Right forelimb (tissue), 1 donor: Measurements from ENCODE around the gene RAB3GAP2.
"Not testable (repeated sequence)": the region's sequence is repeated elsewhere in the genome, so short reads cannot be mapped to it uniquely, and the experiment has no call there.

ENCODE experiments used
- DNase-seq: peaks from one replicate; pipeline ENCODE4 v3.0.0-alpha.2; 2018

Gene RAB3GAP2

DNA sequence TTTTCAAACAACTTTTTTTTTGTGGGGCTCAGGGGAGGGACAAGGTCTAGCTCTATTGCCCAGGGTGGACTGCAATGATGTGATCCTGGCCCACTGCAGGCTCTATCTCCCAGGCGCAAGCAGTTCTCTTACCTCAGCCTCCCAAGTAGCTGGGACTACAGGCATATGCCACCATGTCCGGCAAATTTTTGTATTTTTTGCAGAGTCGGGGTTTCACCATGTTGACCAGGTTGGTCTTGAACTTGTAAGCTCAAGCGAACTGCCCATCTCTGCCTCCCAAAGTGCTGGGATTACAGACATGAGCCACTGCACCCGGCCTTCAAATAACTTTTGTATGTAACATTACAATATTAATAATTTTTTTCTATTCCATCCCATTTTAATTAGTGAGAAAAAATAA lies 33.0 kb downstream of the RAB3GAP2 start:
- no peak for DNase-seq

DNA sequence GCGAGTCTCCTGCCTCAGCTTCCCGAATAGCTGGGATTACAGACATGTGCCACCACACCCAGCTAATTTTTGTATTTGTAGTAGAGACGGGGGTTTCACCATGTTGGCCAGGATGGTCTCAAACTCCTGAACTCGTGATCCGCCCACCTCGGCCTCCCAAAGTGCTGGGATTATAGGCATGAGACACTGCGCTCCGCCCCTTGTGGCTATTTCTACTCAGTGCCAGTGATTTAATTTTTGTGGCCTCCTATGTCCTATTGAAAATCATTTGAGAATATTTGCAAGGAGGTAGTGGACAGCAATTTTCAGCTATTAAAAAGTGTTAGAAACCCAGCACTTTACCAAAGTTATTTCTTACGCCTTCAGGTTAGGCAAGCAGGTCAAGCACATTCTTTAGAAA lies 36.0 kb downstream of the RAB3GAP2 start:
- not testable (repeated sequence) for DNase-seq

DNA sequence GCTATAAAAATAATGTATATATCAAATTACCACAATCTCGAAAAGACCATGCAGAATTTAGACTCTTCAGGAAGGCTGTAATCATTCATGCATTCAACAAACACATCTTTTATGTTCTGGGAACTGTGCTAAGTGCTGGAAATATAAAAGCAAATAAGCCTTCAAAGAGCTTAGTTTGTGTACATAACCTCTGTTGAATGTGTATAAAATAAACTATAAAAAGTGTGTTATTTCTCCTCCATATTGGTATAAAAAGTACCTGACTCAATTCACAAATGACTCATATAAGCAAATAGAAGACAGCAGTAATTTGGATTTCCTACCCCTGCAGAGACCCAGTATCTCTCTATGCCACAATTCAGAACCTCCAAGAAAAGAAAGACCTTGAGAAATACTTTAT lies 36.8 kb downstream of the RAB3GAP2 start:
- no peak for DNase-seq

DNA sequence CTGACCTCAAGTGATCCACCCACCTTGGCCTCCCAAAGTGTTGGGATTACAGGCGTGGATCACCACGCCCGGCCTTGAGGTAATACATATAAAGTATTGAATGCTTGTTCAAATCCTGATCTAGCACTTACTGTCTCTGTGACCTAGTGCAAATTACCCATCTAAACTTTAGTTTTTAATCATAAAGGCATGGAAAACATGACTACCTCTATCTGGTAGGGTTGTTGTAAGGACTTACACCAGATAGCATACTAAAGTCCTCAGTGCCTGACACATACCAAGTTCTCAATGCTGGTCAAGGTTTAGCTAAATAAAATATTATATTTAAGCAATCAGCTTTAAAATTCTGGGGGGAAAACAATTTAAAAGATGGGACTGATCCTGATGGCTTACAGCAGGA lies 38.3 kb downstream of the RAB3GAP2 start:
- no peak for DNase-seq

DNA sequence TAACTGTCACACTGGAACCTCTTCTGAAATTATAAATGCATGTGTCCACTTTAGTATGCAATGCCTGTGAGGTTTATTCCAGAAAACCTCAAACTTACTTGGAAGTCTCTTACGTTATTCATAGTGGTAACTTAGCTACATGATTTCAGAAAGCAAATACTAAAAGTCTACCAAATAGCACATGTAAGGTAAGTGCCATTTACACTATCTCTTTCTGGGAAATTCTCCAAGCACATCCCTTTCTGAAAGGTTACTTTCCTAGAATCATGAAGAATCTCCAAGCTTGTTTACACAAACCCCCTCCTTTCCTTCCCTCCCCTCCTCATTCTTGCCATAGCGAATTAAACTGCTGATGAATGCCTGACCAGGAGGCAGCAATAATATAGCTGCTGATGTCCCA lies 42.5 kb downstream of the RAB3GAP2 start:
- DNase-seq: no peak

DNA sequence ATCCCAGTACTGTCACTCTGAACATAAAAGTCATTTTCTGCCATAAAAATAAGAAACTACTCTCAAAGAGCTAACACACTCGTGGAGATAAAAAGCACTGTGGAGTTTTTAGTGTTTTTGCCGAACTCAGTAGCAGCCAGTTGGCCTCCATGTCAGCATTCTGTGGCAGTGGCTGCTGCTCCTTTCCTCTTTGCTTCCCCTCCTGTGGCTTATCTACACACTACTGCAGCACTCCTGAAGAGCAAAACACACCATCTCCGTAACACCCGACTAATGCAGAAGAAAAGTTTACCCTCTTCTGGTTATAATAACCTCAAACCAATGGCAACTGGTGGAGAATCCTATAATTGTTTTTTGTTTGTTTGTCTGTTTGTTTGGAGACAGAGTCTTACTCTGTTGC lies 44.9 kb downstream of the RAB3GAP2 start:
- DNase-seq: no peak

DNA sequence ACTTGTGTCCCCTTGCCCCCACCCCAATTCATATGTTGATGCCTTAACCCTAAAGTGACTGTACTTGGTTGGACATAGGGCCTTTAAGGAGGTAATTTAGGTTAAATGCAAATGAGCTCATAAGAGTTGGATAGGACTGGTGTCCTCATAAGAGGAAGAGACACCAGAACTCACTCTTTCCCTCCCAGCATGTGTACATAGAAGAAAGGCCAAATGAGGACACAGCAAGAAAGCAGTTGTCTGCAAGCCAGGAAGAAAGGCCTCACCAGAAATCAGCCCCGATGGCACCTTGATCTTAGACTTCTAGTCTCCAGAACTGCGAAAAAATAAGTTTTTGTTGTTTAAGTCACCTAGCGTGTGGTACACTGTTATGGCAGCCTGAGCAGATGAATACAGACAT lies 45.5 kb downstream of the RAB3GAP2 start:
- no peak for DNase-seq

DNA sequence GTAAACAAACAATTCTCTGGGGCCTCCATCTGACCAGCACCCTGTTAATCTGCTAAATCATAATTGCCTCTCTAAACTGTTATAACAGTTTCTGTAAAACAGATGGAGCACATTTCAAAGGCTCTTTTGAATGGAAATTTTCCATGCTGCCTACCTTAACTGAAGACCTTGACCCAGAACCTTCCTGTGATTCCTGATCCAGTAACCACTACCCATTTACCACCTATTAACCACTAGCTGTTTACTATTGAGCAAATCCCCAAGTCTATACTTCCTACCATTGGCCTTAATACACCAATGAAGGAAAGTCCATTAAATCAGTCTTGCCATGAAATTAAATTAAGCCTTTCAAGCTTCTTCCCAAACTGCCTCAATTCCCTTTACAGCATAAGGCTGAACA lies 46.3 kb downstream of the RAB3GAP2 start:
- DNase-seq: no peak

DNA sequence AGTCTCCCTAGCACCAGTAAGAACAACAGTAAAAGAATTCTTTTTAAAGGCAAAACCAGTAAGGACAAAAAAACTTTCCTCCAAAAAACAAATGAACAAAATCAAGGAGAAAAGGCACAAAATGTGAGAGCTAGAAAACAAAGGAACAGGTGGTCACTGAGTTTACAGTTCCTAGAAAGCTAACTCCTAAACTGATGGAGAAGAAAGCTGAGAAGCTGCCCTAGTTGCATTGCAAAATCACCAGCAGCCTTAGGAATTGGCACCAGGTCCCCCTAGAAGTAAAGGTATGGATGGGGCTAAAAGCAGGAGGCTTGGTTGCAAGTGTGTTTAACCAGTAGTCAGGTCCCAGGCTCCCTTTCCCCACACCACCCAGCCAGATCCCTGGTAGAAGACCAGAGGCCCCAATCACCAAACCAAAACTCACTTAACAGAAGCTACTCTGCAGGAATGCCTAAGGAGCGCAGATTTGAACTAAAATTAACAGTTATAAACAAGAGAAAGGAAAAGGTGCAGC lies 47.6 kb downstream of the RAB3GAP2 start:
- no peak for DNase-seq

DNA sequence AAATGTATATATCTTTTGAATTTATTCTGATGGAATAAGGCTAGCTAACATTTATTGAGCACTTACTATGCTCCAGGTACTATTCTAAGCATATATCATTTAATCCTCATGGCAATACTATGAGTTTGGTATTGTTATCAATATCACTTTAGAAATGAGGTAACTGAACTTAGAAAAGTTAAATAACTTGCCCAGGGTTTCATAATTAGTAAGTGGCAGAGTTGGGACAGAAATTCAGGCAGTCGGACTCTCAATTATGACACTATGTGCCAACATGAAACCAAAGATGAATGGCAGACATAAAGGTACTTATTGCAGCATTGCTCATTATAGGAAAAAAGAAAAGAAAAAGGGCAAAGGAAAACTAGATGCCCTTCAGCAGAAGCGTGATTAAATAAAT lies 48.2 kb downstream of the RAB3GAP2 start:
- DNase-seq: no peak

DNA sequence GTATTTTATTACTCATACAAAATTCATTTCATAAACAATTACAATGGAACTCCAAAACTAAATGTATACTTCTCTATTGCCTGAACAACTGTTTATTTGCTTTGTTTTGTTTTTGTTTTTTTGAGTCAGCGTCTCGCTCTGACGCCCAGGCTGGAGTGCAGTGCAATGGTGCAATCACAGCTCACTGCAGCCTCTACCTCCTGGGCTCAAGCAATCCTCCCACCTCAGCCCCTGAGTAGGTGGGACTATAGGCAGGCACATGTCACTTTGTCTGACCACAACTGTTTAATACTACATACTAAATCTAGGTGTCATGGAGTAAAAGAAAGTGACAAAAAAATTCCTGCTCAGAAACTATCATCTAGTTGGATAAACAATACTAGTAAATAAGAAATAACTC lies 49.3 kb downstream of the RAB3GAP2 start:
- no peak for DNase-seq

DNA sequence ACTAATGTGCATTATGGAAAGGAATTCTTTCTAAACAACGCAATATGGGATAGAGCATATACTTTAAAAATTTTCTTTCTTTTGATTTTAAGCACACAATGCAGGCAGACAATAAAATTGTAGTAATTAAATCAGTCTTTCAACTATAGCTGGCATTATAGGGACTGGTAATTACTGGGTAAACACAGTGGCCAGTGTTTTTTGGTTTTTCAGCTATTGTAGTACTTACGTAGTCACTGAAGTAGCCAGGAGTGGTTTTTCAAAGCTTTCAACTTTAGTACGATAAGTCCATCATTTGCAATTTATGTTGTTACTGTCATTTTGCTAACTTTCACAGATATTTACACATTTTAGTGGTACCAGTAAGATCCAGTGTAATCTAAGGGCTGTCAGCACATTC lies 50.6 kb downstream of the RAB3GAP2 start:
- no peak for DNase-seq

DNA sequence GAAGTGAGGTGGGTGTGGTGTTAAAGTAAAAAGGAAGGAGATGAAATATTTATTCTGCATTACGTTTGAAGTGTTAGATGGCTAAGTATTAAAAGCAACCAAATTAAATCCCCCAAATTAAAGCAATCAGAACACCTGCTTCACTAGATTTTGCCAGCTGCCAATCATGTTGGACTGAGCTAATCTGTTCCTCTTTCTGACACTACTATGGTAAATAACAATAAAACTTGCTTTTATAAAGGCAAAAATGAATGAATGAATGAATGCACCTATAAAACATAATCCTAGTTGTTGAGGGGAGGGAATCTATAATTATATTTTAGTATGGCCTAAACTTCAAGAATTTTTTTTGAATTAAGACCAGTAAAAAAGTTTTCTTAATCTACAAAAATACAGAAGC lies 51.0 kb downstream of the RAB3GAP2 start:
- no peak for DNase-seq

DNA sequence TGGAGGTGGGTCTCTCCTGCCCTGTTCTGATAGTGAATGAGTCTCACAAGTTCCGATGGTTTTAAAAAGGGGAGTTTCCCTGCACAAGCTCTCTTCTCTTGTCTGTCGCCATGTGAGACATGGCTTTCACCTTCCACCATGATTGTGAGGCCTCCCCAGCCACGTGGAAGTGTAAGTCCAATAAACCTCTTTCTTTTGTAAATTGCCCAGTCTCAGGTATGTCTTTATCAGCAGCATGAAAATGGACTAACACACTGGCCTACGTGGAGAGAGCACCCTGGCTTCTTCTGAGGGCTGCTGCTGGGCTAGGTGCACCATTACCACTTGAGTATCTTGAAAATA lies 51.6 kb downstream of the RAB3GAP2 start:
- not testable (repeated sequence) for DNase-seq

DNA sequence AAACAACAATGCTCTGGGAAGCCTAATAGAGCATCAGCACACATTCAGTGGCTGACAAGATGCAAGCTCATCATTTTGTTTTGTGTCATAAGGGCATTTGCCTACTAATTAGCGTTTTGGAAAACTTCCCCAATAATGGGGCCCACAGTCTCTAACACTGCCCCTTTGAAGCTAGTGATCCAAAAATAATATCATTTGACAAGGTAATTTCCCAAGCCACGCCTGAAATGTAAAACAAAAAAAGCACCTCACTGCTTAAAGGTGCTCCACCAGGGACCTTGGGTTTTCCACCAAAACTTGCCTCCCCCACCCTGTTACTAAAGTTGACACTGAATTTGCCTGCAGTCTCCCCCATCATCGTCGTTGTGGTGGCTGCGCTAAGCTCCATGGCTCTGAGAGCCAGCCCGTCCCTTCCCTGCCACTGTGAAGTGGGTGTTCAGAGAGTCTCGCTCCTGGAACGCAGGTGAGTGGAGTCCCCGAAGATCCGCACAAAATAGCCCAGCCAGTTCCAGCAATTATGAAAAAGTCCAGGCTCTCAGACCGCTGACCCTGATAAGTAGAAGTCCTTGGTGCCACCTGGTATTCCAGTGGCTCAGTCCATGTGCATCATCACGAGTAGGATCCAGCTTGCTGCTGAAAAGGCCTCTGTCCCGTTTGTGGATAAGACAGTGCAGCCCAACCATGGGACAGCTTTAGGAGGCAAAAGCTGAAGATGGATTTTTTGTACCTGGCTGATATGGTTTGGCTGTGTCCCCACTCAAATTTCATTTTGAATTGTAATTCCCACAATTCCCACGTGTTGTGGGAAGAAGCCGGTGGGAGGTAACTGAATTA lies 52.2 kb downstream of the RAB3GAP2 start:
- DNase-seq: no peak

DNA sequence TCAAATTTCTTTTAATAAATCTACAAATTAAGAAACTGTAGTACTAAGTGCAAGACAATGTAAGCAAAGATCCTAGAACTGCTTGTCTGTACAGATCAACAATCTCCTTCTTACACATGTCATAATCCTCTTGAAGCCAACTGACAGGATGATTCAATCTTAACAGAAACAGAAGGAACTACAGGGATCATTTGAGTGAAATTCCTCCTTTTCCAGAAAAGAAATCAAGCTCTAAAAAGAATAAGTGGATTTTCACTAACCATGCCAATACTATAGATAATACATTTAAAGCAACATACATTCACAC lies 53.2 kb downstream of the RAB3GAP2 start:
- no peak for DNase-seq

DNA sequence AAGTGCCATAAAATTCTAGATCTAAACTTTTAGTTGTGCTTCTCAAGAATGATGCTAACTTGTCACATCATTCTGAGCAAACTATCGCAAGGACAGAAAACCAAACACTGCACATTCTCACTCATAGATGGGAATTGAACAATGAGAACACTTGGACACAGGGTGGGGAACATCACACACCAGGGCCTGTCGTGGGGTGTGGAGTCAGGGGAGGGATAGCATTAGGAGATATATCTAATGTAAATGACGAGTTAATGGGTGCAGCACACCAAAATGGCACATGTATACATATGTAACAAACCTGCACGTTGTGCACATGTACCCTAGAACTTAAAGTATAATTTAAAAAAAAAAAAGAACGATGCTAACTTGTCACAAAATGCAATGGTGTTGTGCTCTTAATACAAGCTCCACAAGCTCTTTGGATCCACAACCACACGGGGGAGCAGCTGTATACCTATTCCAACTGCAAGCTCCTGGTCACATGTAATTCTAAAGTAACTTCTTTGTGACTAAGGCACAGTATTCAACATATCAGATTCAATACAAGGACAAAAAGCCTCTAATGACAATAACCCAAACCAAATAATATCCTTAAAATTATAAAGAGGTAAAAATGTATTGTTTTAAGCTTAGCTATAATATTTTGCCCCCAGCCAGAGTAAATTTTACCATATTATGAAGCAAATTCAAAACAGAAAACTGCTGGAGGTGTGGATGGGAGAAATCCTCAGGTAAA lies 53.7 kb downstream of the RAB3GAP2 start:
- DNase-seq: peak; percentile 56

DNA sequence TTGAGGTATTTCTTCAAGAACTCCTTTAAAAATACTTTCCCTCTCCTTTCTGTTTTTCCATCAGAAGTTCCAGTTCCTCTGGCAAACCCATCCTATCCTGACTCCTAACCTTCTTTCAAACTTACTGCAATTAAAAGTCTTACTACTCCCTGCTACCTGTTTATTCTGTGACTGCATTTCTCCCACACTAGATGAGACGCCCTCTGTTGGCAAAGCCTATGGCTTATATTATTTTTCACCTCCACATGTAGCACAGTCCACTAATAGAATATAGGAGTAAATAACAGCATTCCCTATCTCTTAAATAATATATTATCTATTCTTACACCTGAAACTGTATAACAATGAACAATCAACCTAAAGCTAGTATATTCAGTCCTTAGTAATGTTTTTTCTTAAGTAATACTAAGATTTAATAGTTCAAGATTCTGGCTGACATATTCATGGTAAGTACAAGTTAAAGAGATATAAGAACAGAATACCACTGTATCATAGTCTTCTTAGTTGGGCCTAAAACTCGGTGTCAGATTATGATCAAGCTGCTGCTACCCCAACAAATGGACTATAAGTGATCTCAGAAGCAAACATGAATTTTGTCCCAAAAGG lies 54.8 kb downstream of the RAB3GAP2 start:
- no peak for DNase-seq

DNA sequence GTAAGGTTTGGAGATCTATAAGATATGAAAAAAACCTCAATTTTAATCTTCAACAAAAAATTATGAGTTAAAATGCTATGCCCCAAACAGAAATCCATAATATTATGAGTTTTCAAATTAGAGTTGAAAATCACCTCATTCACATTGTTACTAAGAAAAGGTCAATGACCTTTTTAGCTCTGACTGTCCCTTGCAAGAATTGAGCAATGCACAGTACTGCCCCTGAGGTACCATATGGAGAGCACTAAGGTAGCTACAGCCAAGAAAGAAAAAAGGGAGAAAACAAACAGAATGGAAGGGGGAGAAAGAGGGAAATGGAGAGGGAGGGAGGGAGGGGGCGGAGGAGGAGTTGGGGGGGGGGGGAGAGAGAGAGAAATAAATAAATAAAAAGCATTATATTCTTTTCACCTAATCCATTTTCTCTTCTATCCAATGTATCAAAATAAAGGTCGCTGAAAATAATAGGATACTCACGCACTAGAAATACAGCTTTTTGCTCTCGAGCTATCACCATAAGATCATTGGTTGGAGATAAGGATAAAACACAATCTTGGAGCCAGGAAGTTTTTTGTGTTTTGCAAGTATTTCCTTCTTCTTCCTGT lies 58.8 kb downstream of the RAB3GAP2 start:
- DNase-seq: no peak

DNA sequence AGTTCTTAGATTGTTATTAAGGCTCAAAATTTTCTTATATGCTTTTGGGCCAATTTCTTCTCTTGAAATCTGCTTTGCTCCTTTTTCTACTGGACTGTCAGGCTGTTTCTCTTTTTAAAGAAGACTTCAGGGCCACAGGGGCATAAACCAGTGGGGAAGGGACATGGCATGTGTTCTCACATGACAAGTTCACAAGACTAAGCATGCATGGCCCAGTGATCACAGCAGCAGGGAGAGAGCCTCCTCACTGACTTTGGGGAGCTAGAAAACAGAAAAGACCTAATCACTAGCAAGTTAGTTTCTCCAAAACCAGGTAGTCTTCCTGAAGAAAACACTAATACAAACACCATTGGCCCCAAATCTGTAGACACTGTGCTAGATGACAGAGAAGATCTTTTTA lies 64.8 kb downstream of the RAB3GAP2 start:
- DNase-seq: no peak

DNA sequence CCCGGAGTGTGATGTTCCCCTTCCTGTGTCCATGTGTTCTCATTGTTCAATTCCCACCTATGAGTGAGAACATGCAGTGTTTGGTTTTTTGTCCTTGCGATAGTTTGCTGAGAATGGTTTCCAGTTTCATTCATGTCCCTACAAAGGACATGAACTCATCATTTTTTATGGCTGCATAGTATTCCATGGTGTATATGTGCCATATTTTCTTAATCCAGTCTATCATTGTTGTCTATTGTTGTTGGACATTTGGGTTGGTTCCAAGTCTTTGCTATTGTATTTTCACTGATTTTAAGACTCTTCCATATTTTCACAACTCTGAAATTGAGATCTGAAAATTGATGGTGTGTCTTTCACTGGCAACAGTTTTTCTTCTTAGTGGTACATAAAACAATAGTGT lies 67.5 kb downstream of the RAB3GAP2 start:
- not testable (repeated sequence) for DNase-seq

DNA sequence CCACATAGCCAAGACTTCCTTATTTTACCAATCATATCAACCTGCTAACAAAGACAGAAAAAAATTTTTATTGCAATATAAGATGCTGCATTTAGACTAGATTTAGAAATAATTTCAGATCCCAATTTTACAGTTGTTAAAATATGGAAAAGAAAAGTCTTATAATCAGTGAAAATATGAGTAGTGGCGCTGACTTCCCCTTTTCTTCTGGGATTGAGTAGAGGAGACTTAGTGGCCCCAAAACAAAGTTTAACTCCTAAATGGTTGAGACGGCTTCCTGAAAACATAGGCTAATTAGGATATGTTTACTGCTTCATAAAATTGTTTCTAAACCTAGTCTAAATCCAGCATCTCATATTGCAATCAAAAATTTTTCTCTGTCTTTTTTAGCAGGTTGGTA lies 68.4 kb downstream of the RAB3GAP2 start:
- no peak for DNase-seq

DNA sequence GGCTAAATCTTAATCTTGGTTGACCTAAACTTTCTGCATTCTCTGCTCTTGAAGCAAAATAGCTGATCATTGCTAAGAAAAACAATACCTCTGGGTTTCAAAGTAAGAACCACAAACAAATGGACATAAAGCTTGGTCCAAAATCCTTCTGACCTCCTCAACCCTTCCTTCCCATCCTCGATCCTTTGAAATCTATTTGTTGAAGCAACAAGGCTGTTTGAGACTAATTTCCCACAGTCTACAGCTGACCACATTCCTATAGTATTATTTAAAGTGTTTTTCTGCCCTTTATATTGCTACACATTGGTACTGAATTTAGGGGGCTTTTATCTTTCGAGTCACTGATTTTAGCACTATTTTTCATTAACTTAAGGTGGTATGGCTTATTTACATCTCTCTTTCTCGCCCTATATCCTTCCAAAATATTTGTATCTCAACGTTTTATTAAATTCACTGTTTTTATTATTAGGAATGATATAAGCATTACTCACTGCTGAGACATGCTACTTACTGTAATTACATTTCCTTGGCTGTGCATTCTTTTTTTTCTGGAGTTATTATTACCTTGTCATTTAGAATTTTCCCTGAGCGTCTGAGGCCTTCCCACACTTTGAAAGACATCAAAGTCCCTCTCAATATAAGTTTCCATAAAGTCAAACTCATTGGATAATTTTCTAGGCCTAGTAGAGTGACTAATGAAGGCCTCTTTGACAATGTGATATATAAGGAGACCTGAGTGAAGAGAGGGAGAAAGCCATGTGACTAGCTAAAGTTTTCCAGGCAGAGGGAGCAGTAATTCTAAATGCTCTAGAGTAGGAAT lies 73.9 kb downstream of the RAB3GAP2 start:
- DNase-seq: no peak
